Urinary bladder (tissue), 4 donors: ENCODE data around the gene HSH2D. TPM values are rescaled to one million over a fixed set of nuclear protein-coding genes. Genes with fewer than 3 reads are reported as not detected.

Source experiments
- DNase-seq: peaks from one replicate; pipeline ENCODE4 v3.0.0-alpha.2; 2015; ENCODE audit errors: extremely low spot score
- H3K27ac ChIP-seq: one replicate; pipeline ENCODE4 v1.5.1; 2013; ENCODE audit warnings: low read depth, mild to moderate bottlenecking, moderate library complexity
- H3K36me3 ChIP-seq: one replicate; pipeline ENCODE4 v1.6.1; 2013; ENCODE audit warnings: mild to moderate bottlenecking, moderate library complexity; ENCODE audit not compliant: insufficient read depth
- H3K4me1 ChIP-seq: one replicate; pipeline ENCODE4 v1.6.1; 2013; ENCODE audit warnings: mild to moderate bottlenecking, moderate library complexity; ENCODE audit not compliant: insufficient read depth
- H3K4me3 ChIP-seq: one replicate; pipeline ENCODE4 v1.5.1; 2013; ENCODE audit warnings: low read depth, low read length
- WGBS: extraction: QIAGEN DNeasy Blood & Tissue Kit; methylation state at CpG from one replicate; pipeline ENCODE4 v1.1.7; 2013; 5-methylcytosine and 5-hydroxymethylcytosine counted together
- polyA plus RNA-seq: library from polyadenylated mRNA; stranded (reverse); fragments of 200-250 nt; gene quantifications from one replicate; pipeline ENCODE4 v1.2.3, GENCODE V29; 2013
- total RNA-seq: library from RNA; depleted of rRNA; stranded (reverse); fragments of >200 nt; gene quantifications from one replicate; pipeline ENCODE4 v1.2.3, GENCODE V29; 2014
- donor health status: healthy with polysubstance abuse.
- donor health status: healthy.

Gene HSH2D
- total and polyA plus RNA-seq, 2 donors = 1.9 to 2.4 TPM

GRCh38 chr19:16131648-16132047, 11.8 kb upstream of the HSH2D start:
- DNase-seq = no peak
- Histone ChIP-seq H3K36me3 (peaks cover 4% of the 10 kb centered on the region), H3K4me3 (no peak overlapping the region), H3K4me1 (no peaks in the 10 kb centered on the region), H3K27ac (no peak overlapping the region)
- 99% methylated on average over 3 of the region's 3 CpGs for WGBS

GRCh38 chr19:16133818-16134217, 9.7 kb upstream of the HSH2D start:
- no peak for DNase-seq
- no peak overlapping the region for H3K27ac ChIP-seq
- WGBS = 94% methylated on average over 4 of the region's 4 CpGs
- H3K4me1 ChIP-seq = no peaks in the 10 kb centered on the region
- no peak overlapping the region for H3K4me3 ChIP-seq
- peaks cover 4% of the 10 kb centered on the region for H3K36me3 ChIP-seq

GRCh38 chr19:16134510-16134909, 9.0 kb upstream of the HSH2D start:
- 83% methylated on average over 7 of the region's 7 CpGs for WGBS
- no peak overlapping the region for H3K4me3 ChIP-seq
- H3K4me1 ChIP-seq = no peaks in the 10 kb centered on the region
- peaks cover 4% of the 10 kb centered on the region for H3K36me3 ChIP-seq
- no peak for DNase-seq
- no peak overlapping the region for H3K27ac ChIP-seq

GRCh38 chr19:16135430-16136127, 7.9 kb upstream of the HSH2D start:
- no peak for DNase-seq
- Histone ChIP-seq H3K4me1 (no peaks in the 10 kb centered on the region), H3K4me3 (no peak overlapping the region), H3K27ac (no peak overlapping the region), H3K36me3 (peaks cover 4% of the 10 kb centered on the region)
- 91% methylated on average over 4 of the region's 4 CpGs for WGBS

- no peaks in the 10 kb centered on the region for H3K4me1 ChIP-seq
- DNase-seq = no peak
- peaks cover 4% of the 10 kb centered on the region for H3K36me3 ChIP-seq
- no peak overlapping the region for H3K27ac ChIP-seq
- WGBS = 59% methylated on average over 16 of the region's 16 CpGs
- no peak overlapping the region for H3K4me3 ChIP-seq
These were observed 7.1 kb upstream of the HSH2D start for GRCh38 chr19:16136185-16136999.

- H3K36me3 ChIP-seq = no peaks in the 10 kb centered on the region
- no peaks in the 10 kb centered on the region for H3K4me1 ChIP-seq
- no peak overlapping the region for H3K27ac ChIP-seq
- 70% methylated on average over 13 of the region's 13 CpGs for WGBS
- no peak for DNase-seq
- no peak overlapping the region for H3K4me3 ChIP-seq
These were observed 3.7 kb upstream of the HSH2D start for GRCh38 chr19:16139752-16140151.

GRCh38 chr19:16141043-16141442, 2.4 kb upstream of the HSH2D start:
- H3K4me3 ChIP-seq = no peak overlapping the region
- no peak overlapping the region for H3K27ac ChIP-seq
- H3K36me3 ChIP-seq = no peaks in the 10 kb centered on the region
- 60% methylated on average over 4 of the region's 4 CpGs for WGBS
- no peaks in the 10 kb centered on the region for H3K4me1 ChIP-seq
- no peak for DNase-seq

GRCh38 chr19:16142032-16142580, 1.4 kb upstream of the HSH2D start:
- Histone ChIP-seq H3K4me1 (no peaks in the 10 kb centered on the region), H3K4me3 (no peak overlapping the region), H3K27ac (no peak overlapping the region), H3K36me3 (no peaks in the 10 kb centered on the region)
- DNase-seq = no peak
- WGBS = 84% methylated on average over 9 of the region's 9 CpGs

GRCh38 chr19:16144216-16144581, 714 bp downstream of the HSH2D start:
- no peaks in the 10 kb centered on the region for H3K36me3 ChIP-seq
- no peak for DNase-seq
- 68% methylated on average over 1 of the region's 1 CpG for WGBS
- no peak overlapping the region for H3K27ac ChIP-seq
- no peak overlapping the region for H3K4me3 ChIP-seq
- no peaks in the 10 kb centered on the region for H3K4me1 ChIP-seq

GRCh38 chr19:16146112-16146511, 2.6 kb downstream of the HSH2D start:
- H3K36me3 ChIP-seq = no peaks in the 10 kb centered on the region
- no peak for DNase-seq
- H3K4me3 ChIP-seq = no peak overlapping the region
- no peak overlapping the region for H3K27ac ChIP-seq
- 81% methylated on average over 5 of the region's 5 CpGs for WGBS
- no peaks in the 10 kb centered on the region for H3K4me1 ChIP-seq

- Histone ChIP-seq H3K36me3 (no peaks in the 10 kb centered on the region), H3K4me3 (no peak overlapping the region), H3K4me1 (no peaks in the 10 kb centered on the region), H3K27ac (no peak overlapping the region)
- DNase-seq = no peak
- WGBS = 66% methylated on average over 8 of the region's 8 CpGs
These were observed 5.2 kb downstream of the HSH2D start for GRCh38 chr19:16148443-16149229.

GRCh38 chr19:16153582-16154336, 10.3 kb downstream of the HSH2D start:
- 86% methylated on average over 11 of the region's 11 CpGs for WGBS
- Histone ChIP-seq H3K4me1 (no peaks in the 10 kb centered on the region), H3K36me3 (no peaks in the 10 kb centered on the region), H3K27ac (no peak overlapping the region), H3K4me3 (no peak overlapping the region)
- DNase-seq = no peak

GRCh38 chr19:16154557-16154956, 11.1 kb downstream of the HSH2D start:
- no peak overlapping the region for H3K27ac ChIP-seq
- no peak overlapping the region for H3K4me3 ChIP-seq
- no peak for DNase-seq
- WGBS = 91% methylated on average over 8 of the region's 8 CpGs
- no peaks in the 10 kb centered on the region for H3K4me1 ChIP-seq
- H3K36me3 ChIP-seq = no peaks in the 10 kb centered on the region
